CD4-positive, alpha-beta T cell treated with Interleukin-15 for 1 hour (primary cell): Measurements from ENCODE around the gene IRS1.

Experiments
- DNase-seq: peaks from one replicate; pipeline ENCODE4 v3.0.0-alpha.2; 2020

Gene IRS1

GRCh38 chr2:226818930-226819329 lies 19.3 kb upstream of the IRS1 start:
- DNase-seq, result no peak

GRCh38 chr2:226813148-226813701 lies 13.6 kb upstream of the IRS1 start:
- DNase-seq, result no peak

GRCh38 chr2:226803410-226803809 lies 3.8 kb upstream of the IRS1 start:
- DNase-seq, result no peak

- DNase-seq, result no peak
Observed at GRCh38 chr2:226802573-226802972, 3.0 kb upstream of the IRS1 start.

GRCh38 chr2:226800941-226801784 lies 1.5 kb upstream of the IRS1 start:
- DNase-seq, result peak; percentile 79

- DNase-seq, result no peak
Observed at GRCh38 chr2:226799976-226800940, 638 bp upstream of the IRS1 start.

- peak; percentile 54 for DNase-seq
Observed at GRCh38 chr2:226798422-226799210, 1.0 kb downstream of the IRS1 start.

GRCh38 chr2:226797989-226798421 lies 1.6 kb downstream of the IRS1 start:
- no peak for DNase-seq

GRCh38 chr2:226797289-226797988 lies 2.2 kb downstream of the IRS1 start:
- DNase-seq, result no peak

GRCh38 chr2:226796840-226797288 lies 2.8 kb downstream of the IRS1 start:
- DNase-seq, result no peak

GRCh38 chr2:226796012-226796839 lies 3.4 kb downstream of the IRS1 start:
- DNase-seq, result no peak

GRCh38 chr2:226795281-226796011 lies 4.2 kb downstream of the IRS1 start:
- no peak for DNase-seq

- no peak for DNase-seq
Observed at GRCh38 chr2:226794751-226795171, 4.9 kb downstream of the IRS1 start.

GRCh38 chr2:226794196-226794661 lies 5.4 kb downstream of the IRS1 start:
- DNase-seq, result no peak

GRCh38 chr2:226793646-226794045 lies 6.0 kb downstream of the IRS1 start:
- DNase-seq, result no peak

GRCh38 chr2:226792155-226792881 lies 7.3 kb downstream of the IRS1 start:
- no peak for DNase-seq

- peak; percentile 90 for DNase-seq
Observed at GRCh38 chr2:226791487-226792081, 8.0 kb downstream of the IRS1 start.

- DNase-seq, result peak; percentile 69
Observed at GRCh38 chr2:226791056-226791486, 8.5 kb downstream of the IRS1 start.

- no peak for DNase-seq
Observed at GRCh38 chr2:226790431-226790830, 9.2 kb downstream of the IRS1 start.
